Measurements from ENCODE around the gene GAR1.

GRCh38 chr4:109861916-109862511, 46.5 kb downstream of the GAR1 start:
- no peak for TF ChIP-seq CTCF (IDR thresholded peaks at IDR 0.05)
- no peak for TF ChIP-seq POLR2A (IDR thresholded peaks at IDR 0.05)

All from Peyer's patch (tissue), 4 donors.